HG03460 (cell line): ENCODE measurements around the gene PLCB4.

Experiments
- ATAC-seq: cut with Tn5 transposase; IDR thresholded peaks from one replicate; pipeline ENCODE4 v1.9.1; 2021; ENCODE audit not compliant: unreplicated experiment

PLCB4 gene

DNA sequence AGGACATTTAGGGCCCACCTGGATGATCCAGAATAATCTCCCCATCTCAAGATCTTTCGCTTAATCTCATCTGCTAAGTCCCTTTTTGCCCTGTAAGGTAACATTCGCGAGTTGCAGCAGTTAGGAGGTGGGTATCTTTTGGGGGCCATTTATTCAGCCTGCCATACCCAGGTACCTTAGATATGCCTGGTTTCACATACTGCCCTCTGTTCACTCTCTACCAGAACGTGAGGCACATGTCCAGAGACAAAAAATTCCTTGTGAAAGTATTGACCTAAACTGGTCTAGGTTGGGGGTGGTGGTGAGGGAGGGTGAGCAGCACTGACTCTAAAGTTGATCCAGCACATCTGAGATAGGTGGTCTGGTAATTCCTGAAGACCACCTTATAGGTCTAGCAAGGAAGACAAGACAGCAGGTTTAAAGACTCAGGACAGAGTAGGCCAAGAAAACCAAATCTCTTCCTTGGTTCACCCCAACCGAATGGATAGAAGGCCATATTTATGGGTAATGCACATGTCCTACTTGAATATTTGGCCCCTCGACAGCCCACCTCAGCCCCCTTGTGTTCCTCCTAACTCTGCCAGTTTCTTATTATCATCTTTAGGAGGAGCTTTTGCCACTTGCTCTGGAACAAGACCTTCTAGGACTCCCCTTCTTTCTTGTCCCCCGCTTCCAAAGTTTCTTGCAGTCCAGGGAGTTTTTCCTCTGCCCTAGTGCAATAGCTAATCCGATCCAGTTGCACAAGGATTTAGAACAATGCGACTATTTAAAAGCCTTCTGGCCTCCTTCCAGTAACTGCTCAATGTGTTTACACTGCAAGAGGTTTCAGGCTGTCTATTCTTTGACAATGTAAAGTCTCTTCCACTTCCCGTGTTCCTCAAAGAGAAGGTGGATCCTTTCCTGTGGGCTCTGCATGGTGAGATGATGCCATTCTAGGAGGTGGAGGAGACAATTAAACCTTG lies 232.5 kb downstream of the PLCB4 start:
- no peak for ATAC-seq

DNA sequence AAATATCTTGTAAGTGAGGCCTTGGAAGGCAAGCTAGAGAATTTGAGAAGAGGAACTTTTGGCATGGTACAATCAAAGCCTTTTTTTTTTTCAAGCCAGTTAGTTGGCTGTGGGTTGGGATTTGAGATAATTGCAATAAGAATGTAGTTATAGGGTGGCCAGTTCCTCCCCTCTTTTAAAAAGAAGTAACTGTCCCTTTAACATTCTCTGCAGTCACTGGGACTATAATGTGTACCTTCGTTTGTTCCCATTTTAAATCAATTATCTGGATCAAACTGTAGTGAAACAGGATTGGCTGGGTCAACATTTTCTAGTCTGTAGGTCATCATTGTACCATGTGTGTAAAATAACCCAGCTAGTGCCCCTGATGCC lies 233.2 kb downstream of the PLCB4 start:
- no peak for ATAC-seq

DNA sequence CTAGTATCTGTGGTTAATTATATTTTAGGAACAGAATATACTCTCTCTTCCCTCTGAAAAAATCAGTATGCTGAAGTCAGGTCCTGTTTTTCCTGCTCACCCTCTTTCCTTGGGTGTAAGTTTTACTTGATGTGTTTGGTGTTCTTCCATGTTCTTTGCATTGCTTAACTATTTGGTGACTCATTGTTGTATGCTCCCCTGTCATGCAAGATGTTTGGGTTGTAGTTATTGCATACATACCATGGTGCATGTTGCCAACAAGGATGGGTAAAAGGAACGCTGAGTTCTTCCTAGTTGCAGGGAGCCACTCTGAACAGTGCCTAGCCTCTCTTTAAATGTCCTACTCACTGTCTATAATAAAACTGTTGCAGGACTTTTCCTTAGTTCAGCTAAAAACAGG lies 237.6 kb downstream of the PLCB4 start:
- no peak for ATAC-seq

DNA sequence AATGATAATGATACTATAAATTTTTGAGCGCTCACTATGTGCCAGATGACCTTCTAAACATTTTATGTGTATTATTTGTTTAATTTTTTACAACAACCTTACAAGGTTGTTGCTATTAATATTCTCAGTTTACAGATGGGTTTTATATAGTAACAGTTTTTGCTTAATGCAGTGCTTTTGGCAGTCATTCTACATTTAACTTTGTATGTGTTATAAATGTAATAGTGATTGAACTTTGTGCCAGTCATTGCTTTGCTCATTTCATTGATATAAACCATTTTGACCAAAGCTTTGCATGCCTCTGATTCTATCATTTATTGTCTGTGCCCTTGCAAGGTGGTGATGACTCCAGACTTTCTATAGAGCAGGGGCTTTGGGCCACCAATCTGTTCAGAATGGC lies 239.2 kb downstream of the PLCB4 start:
- no peak for ATAC-seq

DNA sequence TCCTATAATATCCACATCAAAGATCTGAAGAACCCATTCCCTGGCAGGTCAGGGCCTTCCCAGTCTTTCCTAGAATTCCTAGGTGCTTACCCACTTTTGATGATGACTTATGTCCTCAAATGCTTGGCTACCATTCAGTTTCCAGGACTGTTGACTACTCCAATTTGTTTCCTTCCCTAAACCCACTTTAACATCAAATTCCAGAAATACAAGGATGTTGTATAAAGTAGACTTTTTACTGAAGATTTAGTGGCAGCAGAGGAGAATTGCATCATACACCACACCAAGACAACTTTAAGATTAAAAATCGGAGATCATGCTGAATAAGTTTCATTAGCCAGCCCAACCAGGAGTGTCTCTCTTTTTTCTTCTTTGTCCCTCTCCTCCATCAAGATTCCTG lies 242.2 kb downstream of the PLCB4 start:
- no peak for ATAC-seq

DNA sequence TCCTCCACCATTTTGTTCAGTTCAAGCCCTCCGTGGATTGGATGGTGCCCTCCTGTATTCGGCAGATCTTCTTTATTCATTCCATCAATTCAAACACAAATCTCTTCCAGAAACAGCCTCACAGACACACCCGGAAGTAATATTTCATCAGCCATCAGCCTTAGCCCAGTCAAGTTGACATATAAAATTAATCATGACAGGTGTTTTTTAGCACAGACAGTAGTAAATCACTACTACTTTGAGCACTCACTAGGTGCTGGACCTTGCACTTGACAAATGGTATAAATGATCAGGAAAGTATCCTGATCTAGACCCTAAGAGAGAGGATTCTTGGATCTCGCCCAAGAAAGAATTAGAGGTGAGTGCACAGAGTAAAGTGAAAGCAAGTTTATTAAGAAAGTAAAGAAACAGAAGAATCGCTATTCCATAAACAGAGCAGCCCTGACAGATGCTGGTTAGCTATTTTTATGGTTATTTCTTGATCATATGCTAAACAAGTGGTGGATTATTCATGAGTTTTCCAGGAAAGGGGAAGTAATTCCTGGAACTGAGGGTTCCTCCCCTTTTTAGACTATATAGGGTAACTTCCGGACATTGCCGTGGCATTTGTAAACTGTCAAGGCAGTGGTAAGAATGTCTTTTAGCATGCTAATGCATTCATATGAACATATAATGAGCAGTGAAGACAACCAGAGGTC lies 250.9 kb downstream of the PLCB4 start:
- ATAC-seq, result no peak

DNA sequence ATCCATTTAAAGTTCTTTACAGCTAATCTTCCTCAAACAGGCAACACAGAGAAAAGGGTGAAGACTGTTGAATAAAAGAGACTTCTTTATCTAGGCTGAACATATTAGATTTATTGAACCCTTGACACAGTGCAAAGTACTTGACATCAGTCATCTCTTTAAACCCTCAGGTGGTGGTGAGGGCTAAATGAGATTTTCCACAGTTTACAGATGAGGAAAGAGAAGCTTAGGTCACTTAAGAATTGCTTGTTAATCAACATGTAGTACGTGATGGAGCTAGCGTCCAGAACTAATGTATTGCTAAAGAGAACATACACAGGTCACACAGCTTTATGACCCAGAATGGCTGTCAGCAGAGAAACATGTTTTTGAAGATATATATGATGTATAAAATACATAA lies 252.1 kb downstream of the PLCB4 start:
- ATAC-seq, result no peak

DNA sequence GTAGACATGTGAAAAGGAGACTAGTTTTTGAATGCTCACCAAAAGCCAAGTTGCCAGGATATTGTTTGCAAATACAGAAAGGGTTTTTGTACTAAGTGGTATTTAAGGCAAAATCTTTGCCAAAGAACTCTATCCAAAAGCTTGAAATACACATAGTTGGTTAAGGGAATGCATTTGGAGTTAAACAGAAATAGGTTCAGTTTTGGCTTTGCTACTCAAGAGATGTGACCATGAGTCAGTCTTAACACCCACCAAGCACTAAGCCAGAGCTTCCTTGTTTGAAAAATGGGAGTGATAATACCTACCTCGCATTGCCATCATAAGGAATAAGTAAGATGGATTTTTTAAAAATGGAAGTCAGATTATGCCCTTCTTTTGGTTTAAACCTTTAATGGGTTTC lies 253.8 kb downstream of the PLCB4 start:
- no peak for ATAC-seq

DNA sequence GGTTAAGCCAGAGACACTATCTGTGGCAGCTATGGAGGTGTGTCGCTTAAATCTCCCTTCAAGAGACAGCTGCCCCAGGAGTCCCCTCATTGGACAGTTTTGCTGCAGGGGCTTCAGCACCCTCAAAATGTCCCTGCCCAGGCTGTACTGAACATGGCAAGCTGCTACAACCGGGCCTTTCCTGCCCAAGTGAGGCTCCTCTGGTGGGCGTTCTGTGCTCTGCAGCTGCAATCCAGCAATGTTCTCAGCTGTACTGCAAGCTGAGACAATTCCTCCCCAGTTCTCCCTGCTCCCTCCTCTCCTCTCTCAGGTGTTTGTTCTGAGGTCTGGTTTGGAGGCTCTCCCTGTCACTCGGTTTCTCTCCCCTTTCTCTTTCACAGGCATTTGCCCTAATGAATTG lies 254.7 kb downstream of the PLCB4 start:
- ATAC-seq, result no peak

DNA sequence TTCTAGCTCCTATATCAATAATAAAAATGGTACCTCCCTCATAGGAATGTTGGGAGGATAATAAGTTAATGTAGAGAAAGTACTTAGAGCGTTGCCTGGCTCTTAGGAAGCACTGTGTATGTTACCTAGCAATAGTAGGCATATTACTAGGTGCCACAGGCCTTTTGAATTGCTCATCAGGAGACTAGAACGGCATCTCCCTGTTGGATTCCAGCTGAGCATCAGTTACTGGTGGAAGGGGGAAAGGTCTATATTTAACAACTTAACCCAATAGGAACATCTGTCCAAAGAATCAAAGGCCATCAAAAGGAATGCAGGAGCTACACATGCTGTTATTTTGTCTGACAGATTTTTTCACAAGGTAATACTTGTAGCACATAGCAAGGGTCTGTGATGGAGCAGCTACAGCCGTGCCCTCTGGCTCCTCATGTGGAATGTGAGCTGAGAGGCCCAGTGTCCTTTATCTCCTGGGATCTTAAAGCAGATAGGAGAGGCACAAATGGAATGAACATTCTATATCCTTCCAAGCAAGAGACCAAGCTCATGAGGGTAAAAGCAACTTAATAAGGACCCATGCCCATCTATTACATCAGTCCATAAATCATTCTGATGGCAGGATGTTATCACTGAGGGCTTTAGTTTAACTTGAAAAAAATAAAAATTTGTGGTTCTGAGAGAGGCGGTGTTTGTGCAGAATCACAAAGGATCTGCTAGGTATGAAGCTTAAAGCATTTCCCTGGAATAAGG lies 260.6 kb downstream of the PLCB4 start:
- ATAC-seq, result no peak

DNA sequence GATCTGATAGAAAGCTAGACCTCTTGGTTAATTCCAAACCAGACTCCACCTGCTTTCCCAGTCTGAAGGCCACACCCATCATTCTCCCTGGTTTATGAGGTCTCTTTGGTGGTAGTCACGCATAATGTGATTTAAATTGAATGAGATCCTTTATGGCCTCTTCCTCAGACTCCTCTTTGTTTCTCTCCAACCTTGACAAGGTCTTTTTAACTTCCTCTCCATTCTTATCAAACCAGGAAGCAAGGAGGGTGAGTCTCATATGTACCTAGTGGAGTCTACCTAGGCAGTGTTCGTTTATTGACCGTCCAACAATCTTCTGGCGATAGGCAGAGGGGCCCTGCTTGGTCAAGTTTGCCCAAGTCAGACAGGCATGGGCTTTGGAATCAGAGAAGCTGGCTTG lies 261.3 kb downstream of the PLCB4 start:
- no peak for ATAC-seq

DNA sequence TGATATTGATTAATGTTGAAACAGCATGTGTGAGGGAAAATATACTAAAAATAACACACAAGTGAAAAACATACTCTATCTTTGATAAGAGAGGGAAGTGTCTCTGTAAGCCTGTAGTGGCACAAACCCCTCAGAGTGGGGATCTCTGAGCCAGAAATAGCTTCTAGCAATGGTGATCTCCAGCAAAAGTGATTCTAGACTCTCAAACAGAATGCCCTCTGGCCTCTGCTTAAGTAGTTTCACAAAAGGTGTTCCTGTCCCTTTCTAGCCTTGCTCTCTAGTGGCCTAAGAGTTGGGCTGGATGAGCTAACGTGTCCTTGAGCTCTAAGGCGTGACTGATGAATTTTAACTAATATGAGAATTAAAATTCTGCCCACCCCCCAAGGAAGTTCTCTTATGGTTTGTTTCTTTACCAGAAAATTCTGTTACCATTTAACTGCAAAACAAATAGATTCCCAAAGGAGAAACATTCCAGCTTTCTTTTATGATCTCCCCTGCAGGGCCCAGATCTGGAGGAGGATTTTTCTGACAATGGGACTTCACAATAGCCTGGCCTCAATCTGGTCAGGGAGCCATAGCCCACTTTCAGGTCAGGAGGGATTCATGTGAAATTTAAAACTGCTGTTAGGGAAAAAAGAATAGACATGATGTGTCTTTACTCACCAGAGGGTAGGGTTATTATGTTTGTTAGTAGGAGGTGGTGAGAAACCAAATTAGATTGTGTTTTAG lies 263.0 kb downstream of the PLCB4 start:
- no peak for ATAC-seq

DNA sequence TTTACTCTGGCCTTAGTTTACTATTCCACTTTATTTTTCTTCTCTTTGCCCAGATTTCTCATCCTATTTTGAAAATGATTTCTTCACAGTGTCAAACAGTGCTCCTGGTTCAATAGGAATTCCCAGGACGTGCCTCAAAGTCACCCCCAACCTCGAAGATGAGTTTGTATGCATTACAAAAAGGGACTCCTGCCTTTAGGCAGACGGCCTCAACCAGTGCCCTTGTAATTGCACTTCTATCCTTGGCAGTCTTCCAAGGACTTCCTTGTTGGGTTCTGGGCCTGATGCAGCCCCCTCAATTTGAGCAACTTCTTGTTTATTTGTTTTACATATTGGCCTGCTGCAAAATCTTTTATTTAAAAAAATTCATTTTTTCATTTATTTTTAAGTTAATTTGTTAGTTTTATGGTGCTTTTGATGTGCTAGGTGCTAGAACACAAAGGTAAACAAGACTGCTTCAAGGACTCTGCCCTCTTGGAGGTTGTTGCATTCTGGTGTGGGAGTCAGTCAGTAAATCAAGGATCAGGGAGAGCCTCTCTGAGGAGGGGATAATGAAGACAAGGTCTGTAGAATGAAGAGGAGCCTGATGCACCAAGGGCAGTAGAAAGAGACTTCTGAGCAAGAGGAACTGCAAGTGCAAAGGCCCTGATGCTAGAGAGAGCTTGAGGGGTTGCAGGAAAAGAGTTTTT lies 264.0 kb downstream of the PLCB4 start:
- no peak for ATAC-seq

DNA sequence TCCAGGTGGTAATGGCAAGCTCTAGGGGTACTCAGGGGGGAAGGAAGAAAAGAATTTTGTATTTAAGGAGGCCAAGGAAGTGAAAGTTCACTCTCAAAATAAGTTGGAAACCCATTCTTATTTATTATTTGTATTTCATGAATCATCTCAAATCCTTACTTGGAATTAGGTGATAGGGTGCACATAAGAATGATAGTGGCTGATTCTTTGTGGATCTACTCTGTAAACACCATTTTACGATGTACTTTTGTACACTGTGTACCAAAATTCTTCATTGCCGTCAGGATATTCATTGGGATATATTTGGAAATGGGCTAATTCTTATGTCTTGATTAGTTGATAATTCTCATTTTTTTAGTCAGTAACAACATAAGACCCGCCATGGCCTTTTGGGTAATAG lies 266.0 kb downstream of the PLCB4 start:
- no peak for ATAC-seq

DNA sequence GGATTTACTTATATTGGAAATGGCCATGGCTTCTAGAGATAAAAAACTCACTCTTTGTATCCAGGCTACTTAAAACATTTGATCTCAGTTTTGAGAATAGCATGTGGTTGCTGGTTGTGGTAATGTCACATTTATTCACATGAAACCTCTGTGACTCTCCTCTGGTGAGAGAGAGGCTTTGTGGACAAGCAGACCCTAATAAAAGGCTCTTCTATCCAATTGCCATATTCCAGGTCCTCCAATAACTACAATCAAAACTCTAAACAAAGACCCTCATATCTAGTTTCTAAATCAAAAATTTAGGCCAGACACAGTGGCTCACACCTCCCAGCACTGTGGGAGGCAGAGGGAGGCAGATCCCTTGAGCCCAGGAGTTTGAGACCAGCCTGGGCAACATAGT lies 269.2 kb downstream of the PLCB4 start:
- no peak for ATAC-seq

DNA sequence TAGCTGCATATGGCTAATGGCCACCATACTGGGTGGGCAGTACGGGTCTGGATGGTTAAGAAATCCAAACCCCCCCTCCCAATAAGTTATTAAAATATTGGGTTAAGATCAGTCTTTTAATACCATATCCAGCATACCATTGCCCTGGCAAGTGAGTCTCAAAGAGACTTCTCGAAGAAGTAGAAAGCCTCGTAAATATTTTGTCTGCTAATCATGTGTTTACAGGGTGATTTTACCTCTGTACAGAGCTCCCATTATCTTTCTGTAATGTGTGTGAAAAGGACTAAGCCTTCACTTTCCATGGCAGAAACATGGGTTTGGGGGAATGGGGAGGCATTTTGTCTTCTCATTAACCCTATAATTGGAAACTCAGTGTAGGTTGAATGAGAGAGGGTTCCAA lies 270.8 kb downstream of the PLCB4 start:
- ATAC-seq, result no peak

DNA sequence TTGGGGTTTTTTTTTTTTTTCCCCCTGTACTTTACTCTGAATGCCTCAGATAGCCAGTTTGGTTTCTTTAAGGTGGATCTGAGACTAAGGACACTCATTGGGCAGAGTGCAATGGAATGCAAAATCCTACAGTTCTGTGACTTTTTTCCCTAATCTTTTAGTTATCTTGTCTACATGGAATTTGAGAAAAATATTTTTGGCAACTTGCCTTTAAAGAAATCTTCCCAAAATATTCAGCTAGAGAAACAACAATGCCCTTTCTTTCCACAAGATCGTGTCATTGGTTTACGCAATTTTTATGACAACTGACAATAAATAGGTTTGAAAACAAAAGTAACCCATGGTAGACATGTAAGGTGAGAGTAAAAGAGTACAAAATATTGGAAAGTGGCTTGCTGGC lies 273.8 kb downstream of the PLCB4 start:
- ATAC-seq, result no peak

DNA sequence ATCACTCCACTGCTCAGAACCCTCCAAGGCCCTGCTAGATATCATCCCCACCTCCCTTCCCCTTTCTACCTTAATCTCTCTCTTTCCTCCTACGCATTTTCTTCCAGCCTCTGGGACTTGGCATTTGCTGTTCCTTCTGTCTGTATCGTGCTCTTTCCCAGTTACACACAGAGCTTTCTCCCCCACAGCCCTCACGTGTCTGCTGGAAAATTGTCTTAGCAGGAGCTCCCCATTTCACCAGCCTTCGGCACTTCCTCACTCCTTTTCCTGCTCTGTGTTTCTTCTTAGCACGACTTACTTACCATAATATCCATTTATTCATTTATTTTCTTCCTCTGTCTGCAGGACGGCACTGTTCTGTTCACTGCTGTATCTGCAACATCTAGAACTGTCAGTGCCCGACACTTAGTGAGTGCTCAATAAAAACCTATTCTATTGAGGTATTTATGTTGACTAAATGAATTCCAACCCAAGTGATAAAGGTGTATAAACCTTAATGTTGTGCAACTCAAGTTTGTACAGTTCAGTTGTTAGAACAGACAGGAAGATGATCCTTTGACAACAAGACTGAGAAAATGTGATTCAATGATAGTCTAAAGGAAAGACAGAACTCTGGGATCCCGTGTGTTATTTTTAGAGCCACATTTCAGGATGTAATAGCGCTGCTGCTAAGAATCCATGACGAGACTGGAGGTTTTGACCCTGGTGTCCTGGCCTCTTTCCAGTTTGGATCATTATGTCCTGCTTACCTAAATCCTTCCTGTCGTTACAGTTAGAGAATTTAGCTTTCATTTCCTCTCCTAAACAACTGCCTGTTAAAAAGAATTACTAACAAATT lies 275.4 kb downstream of the PLCB4 start:
- ATAC-seq, result no peak

DNA sequence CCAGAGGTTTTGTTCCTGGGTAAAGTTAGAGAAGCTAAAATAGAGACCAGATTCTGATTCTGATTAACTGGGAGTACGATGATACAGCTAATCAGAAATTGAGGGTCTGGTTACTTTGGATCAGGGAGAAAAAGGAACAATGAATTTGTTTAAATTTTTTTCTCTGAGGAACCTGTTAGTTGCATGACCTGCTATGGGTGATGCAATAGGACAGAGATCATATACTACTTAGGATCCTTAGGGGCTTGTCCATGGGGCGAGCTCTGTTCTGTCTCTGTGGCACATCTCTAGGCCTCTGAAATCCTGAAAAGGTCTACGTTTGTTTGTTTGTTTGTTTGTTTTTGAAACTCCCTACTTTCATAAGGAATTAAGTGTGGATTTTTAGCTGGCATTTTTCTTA lies 279.4 kb downstream of the PLCB4 start:
- ATAC-seq, result no peak

DNA sequence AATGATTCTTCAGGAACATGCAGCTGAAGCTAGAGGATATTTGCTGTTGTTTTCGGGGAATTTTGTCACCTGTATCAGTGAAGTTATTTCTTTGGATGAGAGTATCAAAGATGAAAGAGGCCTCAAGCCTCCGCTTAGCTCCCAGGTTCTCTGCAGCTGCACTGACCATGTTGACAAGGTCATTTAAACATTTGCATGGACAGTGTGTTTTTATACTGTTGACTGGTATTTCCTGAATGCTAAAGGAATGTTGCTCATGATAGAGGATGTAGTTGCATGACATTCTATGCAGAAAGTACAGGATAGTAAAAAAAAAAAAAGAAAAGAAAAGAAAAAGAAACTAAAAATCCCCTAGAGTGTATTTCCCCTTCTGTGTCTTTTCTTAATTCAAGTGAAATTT lies 279.9 kb downstream of the PLCB4 start:
- no peak for ATAC-seq
